Activated CD4-positive, CD25-positive, alpha-beta regulatory T cell treated with anti-CD3 and anti-CD28 coated beads, Interleukin-2, amount 50 U/mL, for 16 hours (primary cell): ENCODE data around the gene TPT1.
"Not testable (repeated sequence)": the region's sequence is repeated elsewhere in the genome, so short reads cannot be mapped to it uniquely, and the experiment has no call there.

Source experiments
- DNase-seq: peaks from one replicate; pipeline ENCODE4 v3.0.0-alpha.2; 2020; ENCODE audit warnings: low read depth, low spot score

Gene TPT1

GRCh38 chr13:45302507-45302906 lies 38.5 kb downstream of the TPT1 start:
- no peak for DNase-seq

- no peak for DNase-seq
These were observed 39.7 kb downstream of the TPT1 start for GRCh38 chr13:45301263-45301662.

GRCh38 chr13:45300190-45300985 lies 40.6 kb downstream of the TPT1 start:
- no peak for DNase-seq

GRCh38 chr13:45299194-45299593 lies 41.8 kb downstream of the TPT1 start:
- no peak for DNase-seq

- DNase-seq = not testable (repeated sequence)
These were observed 42.4 kb downstream of the TPT1 start for GRCh38 chr13:45298550-45298949.

- no peak for DNase-seq
These were observed 42.8 kb downstream of the TPT1 start for GRCh38 chr13:45298206-45298505.

GRCh38 chr13:45297456-45298205 lies 43.4 kb downstream of the TPT1 start:
- no peak for DNase-seq

- DNase-seq = no peak
These were observed 44.7 kb downstream of the TPT1 start for GRCh38 chr13:45296259-45296658.

- no peak for DNase-seq
These were observed 45.4 kb downstream of the TPT1 start for GRCh38 chr13:45295536-45295935.

- no peak for DNase-seq
These were observed 48.8 kb downstream of the TPT1 start for GRCh38 chr13:45292176-45292575.

GRCh38 chr13:45289936-45290563 lies 50.9 kb downstream of the TPT1 start:
- no peak for DNase-seq
